ENCODE results near the gene KCTD17. TPM values are rescaled to one million over a fixed set of nuclear protein-coding genes. Genes with fewer than 3 reads are reported as not detected.

The KCTD17 gene
- total and polyA plus RNA-seq, 10 donors, result 10.7 to 27.5 (median 17.3) TPM

DNA sequence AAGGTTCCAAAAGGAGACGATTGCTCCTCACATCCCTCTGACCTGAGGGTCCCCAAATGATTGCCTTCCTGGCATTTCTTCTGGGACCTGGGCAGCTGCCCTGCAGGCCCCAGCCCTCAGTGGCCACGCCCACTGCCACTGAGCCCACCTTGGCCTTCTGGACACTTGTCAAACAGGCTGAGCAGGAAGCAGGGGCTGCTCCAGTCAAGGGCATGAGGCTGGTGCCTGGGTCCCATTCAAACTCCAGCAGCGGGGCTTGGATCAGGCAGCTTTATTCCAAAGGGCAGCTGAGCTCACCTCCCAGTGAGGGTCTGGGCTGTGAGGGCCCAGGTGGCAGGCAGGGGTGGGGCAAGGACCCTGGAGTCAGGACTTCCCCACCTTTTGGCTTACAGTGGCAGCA lies 13.6 kb downstream of the KCTD17 start:
- TF ChIP-seq POLR2AphosphoS5 (IDR thresholded peaks at IDR 0.05) (no peak), POLR2A (IDR thresholded peaks at IDR 0.05) (no peak)
- TF ChIP-seq, protein P1, sequence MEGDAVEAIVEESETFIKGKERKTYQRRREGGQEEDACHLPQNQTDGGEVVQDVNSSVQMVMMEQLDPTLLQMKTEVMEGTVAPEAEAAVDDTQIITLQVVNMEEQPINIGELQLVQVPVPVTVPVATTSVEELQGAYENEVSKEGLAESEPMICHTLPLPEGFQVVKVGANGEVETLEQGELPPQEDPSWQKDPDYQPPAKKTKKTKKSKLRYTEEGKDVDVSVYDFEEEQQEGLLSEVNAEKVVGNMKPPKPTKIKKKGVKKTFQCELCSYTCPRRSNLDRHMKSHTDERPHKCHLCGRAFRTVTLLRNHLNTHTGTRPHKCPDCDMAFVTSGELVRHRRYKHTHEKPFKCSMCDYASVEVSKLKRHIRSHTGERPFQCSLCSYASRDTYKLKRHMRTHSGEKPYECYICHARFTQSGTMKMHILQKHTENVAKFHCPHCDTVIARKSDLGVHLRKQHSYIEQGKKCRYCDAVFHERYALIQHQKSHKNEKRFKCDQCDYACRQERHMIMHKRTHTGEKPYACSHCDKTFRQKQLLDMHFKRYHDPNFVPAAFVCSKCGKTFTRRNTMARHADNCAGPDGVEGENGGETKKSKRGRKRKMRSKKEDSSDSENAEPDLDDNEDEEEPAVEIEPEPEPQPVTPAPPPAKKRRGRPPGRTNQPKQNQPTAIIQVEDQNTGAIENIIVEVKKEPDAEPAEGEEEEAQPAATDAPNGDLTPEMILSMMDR (IDR thresholded peaks at IDR 0.05 in 8 of 11, conservative IDR thresholded peaks at IDR 0.05 in 3 of 11), result no peak
- 38 to 89% (median 77%) methylated on average over 1 to 3 of the region's 3 CpGs for WGBS, 5 donors
- Histone ChIP-seq H3K36me3 (peaks cover 0 to 24% (median under 1%) of the 10 kb centered on the region in 6 donors), H3K9me3 (no peaks in the 10 kb centered on the region), H3K27ac (no peak overlapping the region), H3K4me1 (peaks cover 0 to 5% (median 0%) of the 10 kb centered on the region in 6 donors), H3K4me3 (no peak overlapping the region), H3K27me3 (replicated peaks in 1 of 7) (peaks cover 0 to 36% (median 21%) of the 10 kb centered on the region in 7 donors)
- intact Hi-C loops (cut with DNase I; ENCODE audit: low total_unique reads), result no loop called here
- DNase-seq, result no peak

DNA sequence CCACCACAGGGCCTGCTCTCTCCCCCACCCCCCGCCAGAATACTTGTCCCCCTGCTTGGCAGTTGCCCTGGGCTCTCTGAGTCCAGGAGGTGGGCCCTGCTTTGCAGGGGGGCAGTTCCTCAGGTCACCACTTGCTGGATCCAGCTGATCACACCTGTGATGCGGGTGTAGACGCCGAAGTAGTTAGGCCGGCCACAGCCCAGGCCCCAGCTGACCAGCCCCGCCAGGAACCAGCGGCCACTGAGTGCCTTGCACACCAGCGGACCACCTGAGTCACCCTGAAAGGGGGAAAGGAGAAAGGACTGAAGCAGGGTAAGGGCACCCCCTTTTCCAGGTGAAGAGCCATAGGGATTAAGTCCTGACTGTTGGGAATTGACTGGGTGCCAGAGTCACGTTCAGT lies 14.4 kb downstream of the KCTD17 start:
- 86 to 95% (median 94%) methylated on average over 9 of the region's 9 CpGs for WGBS, 5 donors
- Histone ChIP-seq H3K9me3 (no peaks in the 10 kb centered on the region), H3K27ac (no peak overlapping the region), H3K4me3 (no peak overlapping the region), H3K27me3 (replicated peaks in 1 of 7) (peaks cover 0 to 44% (median 21%) of the 10 kb centered on the region in 7 donors), H3K4me1 (peaks cover 0 to 5% (median 0%) of the 10 kb centered on the region in 6 donors), H3K36me3 (peaks cover 0 to 16% (median 0%) of the 10 kb centered on the region in 6 donors)
- TF ChIP-seq POLR2AphosphoS5 (IDR thresholded peaks at IDR 0.05) (no peak), POLR2A (IDR thresholded peaks at IDR 0.05) (no peak)
- TF ChIP-seq, protein P1 (IDR thresholded peaks at IDR 0.05 in 8 of 11, conservative IDR thresholded peaks at IDR 0.05 in 3 of 11), result no peak
- intact Hi-C loops (cut with DNase I; ENCODE audit: low total_unique reads), result no loop called here
- DNase-seq, result no peak

DNA sequence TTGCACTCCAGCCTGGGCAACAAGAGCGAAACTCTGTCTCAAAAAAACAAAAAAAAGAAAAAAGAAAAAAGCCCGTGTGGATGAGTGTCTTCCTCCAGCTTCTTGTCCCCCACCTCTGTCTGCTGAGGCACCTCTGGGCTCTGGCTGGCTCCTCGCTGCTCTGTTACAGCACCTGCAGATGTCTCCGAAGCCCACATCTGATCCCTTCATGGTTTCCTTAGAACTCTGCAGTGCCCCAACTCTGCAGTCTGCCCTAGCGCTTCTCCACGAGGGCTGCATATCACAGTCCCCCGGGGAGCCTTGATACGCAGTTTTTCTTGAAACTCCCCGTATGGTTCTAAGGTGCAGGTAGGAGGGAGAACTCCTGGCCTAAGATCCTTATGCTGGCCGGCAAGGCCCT lies 15.9 kb downstream of the KCTD17 start:
- Histone ChIP-seq H3K27ac (no peak overlapping the region), H3K4me3 (no peak overlapping the region), H3K27me3 (replicated peaks in 1 of 7) (peaks cover 0 to 51% (median 21%) of the 10 kb centered on the region in 7 donors), H3K9me3 (no peaks in the 10 kb centered on the region), H3K36me3 (peaks cover 0 to 5% (median 0%) of the 10 kb centered on the region in 6 donors), H3K4me1 (peaks cover 0 to 5% (median 0%) of the 10 kb centered on the region in 6 donors)
- TF ChIP-seq POLR2AphosphoS5 (IDR thresholded peaks at IDR 0.05) (no peak), POLR2A (IDR thresholded peaks at IDR 0.05) (no peak)
- TF ChIP-seq, protein P1 (IDR thresholded peaks at IDR 0.05 in 8 of 11, conservative IDR thresholded peaks at IDR 0.05 in 3 of 11), result no peak
- 76 to 85% (median 81%) methylated on average over 10 of the region's 10 CpGs for WGBS, 5 donors
- no peak for DNase-seq
- intact Hi-C loops (cut with DNase I; ENCODE audit: low total_unique reads), result no loop called here

DNA sequence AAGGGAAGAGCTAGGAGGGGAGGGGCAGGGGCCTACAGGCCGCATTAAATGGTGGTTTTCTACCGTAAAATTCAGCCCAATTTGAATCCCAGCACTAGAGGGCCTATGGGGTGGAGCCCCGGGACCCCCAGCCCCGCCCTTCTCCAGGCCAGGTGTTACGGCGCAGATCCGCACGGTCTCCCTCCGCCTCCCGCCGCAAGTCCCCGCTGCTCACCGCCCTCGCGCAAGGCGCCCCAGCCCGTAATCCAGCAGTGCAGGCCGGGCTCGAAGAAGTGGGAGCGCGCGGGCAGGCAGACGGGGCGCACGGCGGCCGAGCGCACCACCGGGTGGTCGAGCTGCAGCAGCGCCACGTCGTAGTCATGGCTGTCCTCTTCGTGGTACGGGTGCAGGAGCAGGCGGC lies 17.3 kb downstream of the KCTD17 start:
- 3 to 7% (median 4%) methylated on average over 25 to 36 of the region's 36 CpGs for WGBS, 5 donors
- no peak for DNase-seq
- TF ChIP-seq POLR2AphosphoS5 (IDR thresholded peaks at IDR 0.05) (peak in 1 of 3 donors; percentile 37), POLR2A (IDR thresholded peaks at IDR 0.05) (no peak)

More for the DNA sequence above, 17.3 kb downstream of the KCTD17 start:
- Histone ChIP-seq H3K4me1 (peaks cover 0 to 5% (median 0%) of the 10 kb centered on the region in 6 donors), H3K36me3 (no peaks in the 10 kb centered on the region), H3K4me3 (no peak overlapping the region), H3K27ac (no peak overlapping the region), H3K27me3 (replicated peaks in 1 of 7) (peaks cover 0 to 51% (median 21%) of the 10 kb centered on the region in 7 donors), H3K9me3 (no peaks in the 10 kb centered on the region)
- intact Hi-C loops (cut with DNase I; ENCODE audit: low total_unique reads), result no loop called here
